ENCODE data around the gene C6orf120.
A peak's percentile ranks its signal among the peaks of the same experiment; 100 is the strongest.
"Not testable (repeated sequence)": the region's sequence is repeated elsewhere in the genome, so short reads cannot be mapped to it uniquely, and the experiment has no call there.

C6orf120 gene

DNA sequence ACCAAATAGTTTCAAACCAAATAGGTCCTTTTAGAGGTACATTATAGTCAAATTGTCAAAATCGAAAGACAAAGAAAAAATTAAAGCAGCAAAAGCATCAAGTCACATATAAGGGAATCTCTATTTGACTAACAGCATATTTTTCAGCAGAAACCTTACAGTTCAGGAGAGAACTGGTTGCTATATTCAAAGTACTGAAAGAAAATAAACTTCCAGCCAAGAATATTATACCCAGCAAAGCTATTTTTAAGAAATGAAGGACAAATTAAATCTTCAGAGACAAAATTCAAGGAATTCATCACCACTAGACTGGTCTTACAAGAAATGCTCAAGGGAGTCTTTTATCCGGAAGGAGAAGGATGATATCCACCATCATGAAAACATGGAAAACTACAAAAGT is 16.1 kb upstream of the C6orf120 start:
- no peak for DNase-seq

DNA sequence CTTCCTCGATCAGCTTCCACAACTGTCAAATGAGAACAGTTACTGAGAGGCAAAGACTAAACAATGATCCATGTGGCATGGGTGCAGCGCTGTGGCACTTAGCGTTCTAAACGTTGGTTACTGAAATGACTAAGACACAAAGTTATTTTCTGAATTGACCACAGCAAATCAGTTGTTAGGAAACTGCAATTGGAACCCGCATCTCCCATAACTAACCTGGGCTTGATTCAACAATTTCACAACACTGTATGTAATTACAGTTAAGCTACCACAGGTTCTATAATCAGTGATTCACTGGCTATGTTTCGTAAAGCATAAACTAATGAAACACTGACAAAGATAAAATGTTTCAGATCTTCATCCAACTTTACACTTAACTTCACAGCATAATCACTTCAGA is 12.6 kb upstream of the C6orf120 start:
- DNase-seq, result no peak

DNA sequence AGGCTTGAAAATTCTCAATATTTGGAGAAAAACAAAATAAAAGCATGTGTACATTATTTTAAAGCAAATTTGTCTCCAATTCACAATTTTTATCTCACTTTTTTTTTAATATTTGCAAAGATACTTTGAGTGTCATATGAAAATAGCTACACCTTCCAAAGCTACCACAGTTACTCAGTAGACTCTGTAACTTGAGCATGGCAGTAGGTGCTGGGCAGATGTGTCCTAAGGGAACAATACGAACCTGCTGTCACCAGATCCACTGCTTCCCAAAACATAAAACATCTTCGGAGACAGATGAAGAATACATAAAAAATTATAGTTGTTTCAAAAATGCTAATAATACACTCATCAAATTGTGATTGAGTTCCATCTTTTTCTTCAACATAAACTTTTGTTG is 10.7 kb upstream of the C6orf120 start:
- DNase-seq, result no peak

DNA sequence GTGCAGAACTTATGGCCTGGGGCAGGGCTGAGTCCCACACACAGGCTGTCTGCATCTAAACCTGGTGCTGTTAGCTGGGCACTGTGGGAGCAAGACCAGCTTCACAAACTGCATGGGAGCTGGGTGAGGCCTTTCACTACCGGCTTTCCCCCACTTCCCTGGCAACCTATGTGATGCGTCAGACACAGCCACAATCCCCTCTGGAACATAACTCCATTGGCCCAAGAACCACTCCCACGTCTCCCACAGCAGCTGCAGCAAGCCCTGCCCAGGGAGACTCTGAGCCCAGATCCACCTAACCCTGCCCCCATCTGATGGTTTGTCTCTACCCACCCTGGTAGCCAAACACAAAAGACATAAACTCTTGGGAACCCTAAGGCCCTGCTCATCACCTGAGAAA is 9.4 kb upstream of the C6orf120 start:
- no peak for DNase-seq

DNA sequence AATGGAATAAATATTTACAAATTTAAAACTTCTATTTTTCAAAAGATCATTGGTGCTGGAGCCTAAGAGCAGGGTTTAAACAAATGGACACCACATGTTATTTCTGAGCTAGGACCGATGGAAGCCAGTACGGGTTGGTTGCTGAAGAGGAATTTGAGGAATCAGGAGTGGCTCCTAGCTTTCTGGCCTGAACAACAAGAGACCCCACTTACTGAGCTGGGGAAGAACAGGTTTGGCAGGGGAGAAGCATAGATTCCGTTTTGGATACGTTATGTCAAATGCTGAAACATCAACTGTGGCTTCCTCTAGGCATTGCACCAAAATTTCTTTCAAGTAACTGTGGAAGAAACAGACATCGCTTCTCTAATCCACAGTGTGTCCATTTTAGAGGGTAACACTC is 6.8 kb upstream of the C6orf120 start:
- DNase-seq, result no peak

DNA sequence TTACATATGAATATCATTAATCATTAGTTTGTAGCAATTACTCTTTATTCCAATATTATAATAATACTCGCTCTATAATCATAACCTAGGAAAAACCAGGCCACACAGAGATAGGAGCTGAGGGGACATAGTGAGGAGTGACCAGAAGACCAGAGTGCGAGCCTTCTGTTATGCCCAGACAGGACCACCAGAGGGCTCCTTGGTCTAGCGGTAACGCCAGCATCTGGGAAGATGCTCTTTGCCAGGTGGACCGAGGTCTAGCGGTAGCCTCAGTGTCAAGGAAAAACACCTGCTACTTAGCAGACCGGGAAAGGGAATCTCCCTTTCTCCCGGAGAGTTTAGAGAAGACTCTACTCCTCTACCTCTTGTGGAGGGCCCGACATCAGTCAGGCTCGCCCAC is 4.8 kb upstream of the C6orf120 start:
- not testable (repeated sequence) for DNase-seq

DNA sequence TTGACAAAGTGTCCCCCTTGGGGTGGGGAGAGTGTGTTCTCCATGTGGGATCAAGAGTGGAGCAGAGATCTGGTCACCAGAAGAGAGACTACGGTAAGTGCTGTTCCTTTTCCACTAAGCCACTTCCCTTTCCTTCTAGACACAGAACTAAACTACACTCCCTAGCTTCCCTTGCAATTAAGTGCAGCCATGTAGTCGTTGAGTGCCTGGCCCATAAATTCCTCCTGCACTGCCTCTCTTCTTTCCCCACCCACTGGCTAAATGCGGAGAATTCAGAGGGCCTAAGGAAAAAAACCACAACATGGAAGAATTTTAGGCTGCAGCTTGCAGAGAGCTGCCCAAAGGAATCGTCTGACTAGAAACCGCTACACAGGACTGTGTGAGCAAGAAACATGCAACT is 1.6 kb upstream of the C6orf120 start:
- DNase-seq, result no peak

DNA sequence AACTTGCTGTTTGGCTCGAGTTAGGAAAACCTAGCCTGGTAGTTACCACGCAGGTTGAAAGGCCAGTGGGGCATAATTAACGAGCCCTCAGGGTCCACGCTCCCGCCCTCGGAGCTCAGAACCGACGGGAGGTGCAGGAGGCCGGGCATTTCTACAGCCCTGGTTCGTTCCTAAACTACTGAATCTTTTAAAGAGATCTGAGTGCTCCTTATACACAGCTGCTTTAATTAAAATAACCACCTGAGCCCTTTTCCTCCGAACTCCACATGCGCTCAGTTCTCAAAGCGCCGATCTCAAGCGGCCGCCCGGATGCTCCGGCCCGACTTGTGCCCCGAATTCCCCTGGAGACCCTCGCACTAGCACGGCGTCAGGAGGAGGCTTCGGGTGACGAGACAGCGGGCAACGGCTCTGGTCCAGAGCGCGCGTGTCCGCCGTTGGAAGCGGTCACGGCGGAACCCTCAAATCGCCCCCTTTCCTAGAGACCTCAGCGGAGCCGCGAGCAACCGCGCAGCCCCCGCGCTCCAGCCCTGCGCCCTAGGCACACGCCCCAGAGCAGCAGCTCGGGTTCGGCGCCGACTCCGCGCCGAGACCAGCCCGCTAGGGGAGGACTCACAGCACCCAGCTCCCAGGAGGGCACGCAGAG is 494 bp upstream of the C6orf120 start:
- peak; percentile 4 for DNase-seq

DNA sequence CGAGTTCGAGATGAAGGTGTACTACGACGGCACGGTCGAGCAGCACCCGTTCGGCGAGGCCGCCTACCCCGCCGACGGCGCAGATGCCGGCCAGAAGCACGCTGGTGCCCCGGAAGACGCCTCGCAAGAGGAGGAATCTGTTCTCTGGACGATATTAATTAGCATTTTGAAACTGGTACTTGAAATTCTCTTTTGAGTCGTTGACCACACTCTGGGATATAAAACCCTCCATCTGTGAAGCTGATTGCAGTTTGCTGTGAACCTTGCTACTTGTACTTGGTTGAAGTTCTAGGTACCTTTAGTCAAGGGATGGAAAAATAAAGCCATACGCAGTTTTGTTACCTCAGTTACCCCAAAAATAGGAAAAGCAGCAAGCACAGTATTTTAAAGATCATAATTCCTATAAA is 917 bp downstream of the C6orf120 start:
- DNase-seq, result no peak

DNA sequence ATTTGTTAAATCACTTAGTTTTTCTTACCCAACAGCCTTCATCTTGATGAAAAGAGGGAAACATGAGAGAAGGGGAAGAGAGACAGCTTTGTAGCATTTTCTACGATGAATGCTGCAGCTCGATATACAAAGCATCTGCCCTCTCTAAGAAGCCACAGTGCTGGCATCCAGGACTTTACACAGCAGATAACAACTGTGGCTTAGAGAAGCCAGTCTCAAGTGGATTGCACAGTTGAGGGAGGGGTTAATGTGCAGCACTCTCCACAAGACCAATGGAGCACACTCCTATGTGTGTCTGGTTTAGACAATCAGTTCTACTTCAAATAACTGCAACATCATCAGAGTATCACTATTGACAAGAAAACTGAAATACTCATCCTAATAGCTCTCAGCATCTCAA is 5.8 kb downstream of the C6orf120 start:
- no peak for DNase-seq

DNA sequence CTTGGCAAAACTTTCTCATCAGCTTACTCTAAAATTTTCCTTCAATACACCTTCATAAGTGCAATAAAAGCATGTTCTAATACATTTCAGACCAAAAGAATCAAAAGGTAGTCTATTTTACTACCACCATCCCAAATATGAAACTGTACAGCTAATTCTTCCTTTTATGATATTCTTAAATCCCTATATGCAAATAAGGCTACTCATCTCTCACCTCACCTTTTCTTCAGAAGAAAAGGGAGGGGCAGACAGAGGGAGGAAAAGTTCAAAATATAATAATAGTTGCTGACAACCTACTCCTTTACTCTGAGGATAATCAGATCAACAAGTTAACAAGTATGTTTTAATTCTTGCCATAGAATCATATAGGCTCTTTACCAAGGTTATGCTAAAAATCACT is 7.4 kb downstream of the C6orf120 start:
- DNase-seq, result no peak

DNA sequence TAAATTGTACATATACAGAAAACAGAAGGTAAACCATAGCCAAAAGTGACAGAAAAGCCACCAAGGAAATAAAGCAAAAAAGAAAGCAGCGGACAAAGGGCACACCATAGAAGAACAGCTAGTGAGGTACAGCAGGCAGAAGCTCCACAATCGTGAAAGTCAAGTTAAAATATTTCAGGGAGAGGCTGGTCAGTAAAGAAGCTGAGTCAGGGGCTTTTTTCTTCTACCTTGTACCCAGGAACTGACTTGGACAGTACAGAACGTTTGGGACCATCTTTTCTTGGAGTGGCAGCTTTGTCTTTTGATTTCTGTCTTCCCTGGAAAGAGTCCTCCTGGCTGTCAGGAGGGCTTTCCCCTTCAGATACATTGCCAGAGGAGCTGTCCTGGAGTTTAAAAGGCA is 8.1 kb downstream of the C6orf120 start:
- DNase-seq, result no peak

DNA sequence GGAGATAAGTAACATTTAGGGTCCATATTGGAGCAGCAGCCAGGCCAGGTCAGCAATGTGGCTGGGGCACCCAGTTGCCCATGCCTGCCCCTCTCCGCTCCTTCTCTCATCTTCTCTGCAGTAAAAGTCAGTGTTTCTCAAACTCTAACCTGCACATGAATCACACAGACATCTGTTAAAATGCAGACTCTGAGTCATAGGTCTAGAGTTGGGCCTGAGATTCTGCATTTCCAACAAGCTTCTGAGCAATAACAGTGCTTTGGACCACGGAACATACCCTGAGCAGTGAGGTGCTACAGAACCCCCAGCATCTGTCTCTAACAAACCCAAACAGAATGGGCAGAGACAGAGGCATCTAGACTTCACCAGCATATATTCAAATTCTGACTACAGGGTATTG is 12.3 kb downstream of the C6orf120 start:
- no peak for DNase-seq

DNA sequence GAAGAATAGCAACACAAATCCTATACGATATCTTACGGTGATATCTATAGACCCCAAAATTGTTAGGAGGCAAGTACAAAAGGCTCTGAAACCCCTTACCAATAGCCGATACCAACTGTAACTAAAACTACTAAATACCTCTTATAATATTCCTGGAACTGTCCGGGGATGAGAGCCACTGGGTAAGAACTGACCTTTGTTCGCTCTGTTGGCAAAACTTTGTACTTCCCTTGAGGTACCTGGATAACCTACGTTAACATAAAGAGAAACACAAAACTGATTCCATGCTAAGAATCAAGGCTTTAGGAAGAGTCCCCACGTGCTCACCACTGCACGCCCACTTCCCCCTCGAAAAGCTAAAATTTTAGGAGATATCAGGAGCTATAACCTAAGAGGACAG is 12.7 kb downstream of the C6orf120 start:
- no peak for DNase-seq

DNA sequence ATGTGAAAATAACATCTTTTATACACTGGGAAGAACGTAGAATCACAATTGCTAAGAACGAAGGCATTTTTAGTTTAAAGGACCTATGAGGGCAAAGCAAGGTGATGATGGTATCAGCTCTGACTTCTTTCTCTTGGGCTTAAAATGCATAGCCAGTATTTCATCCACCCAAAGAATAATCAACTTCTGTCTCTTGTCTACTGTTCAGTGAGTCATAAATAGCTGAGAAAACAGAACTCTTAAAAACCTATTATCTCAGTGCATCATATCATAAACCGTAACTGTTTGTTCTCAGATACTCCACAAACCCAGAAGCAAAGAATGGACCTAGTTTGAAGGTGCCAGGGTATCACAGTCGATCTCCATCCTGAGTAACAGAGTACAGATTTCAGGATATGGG is 17.2 kb downstream of the C6orf120 start:
- DNase-seq, result no peak

DNA sequence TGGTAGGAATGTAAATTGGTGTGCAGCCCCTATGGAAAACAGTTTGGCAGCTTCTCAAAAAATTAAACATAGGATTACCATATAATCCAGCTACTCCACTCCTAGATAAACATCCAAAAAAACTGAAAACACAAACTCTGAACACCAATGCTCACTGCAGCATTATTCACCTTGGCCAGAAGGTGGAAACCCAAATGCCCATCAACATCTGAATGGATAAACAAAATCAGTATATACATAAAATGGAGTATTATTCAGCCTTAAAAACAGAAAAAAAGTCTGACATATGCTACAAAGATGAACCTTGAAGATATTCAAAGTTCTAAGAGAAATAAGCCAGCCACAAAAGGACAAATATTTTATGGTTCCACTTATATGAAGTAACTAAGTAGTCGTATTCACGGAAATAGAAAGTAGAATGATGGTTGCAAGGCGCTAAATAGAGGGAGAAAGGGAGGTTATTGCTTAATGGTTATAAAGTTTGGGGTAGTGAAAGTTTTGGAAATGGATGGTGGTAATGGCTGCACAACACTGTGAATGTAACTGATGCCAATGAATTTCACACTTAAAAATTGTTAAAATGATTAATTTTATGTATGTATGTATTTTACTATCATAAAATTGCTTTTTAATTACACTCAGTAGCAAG is 18.4 kb downstream of the C6orf120 start:
- DNase-seq, result peak; percentile 17

DNA sequence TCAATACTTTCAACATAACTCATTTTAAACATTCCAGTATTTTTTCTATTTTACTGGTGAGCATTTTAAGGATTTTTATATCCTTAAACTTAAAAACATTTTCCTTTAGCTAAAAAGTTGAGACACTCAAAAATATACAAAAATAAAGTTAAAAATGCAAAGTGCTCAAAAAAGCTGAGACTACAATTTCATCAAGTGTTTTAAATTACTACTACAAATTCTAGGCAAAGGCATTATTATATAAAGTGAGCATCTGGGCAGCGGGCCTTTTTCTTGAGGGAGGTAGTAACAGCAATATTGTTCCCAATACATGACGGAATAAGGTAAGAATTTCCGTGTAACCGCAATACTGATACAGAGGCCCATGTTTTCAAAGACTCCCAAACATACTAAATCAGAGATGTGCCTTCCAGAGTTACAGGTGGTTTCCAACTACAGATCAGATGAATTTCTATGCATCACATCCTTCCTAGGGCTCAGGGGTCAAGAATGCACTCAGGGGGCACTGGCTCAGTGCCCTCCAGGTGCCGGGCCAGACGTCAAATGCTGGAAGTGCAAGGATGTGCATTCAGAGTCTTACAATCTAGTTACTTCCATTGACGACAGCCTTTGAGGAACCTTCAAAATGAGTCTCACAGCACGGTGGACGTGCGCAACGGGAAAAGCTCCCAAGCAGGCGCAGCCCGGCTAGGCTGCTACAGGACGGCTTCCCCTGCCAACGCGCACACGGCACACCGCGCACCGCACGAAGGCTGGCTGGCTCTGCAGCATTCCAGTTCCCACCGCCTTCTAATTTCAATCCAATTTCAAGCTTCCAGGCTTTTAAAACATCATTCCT is 20.7 kb downstream of the C6orf120 start:
- DNase-seq, result peak; percentile 47

DNA sequence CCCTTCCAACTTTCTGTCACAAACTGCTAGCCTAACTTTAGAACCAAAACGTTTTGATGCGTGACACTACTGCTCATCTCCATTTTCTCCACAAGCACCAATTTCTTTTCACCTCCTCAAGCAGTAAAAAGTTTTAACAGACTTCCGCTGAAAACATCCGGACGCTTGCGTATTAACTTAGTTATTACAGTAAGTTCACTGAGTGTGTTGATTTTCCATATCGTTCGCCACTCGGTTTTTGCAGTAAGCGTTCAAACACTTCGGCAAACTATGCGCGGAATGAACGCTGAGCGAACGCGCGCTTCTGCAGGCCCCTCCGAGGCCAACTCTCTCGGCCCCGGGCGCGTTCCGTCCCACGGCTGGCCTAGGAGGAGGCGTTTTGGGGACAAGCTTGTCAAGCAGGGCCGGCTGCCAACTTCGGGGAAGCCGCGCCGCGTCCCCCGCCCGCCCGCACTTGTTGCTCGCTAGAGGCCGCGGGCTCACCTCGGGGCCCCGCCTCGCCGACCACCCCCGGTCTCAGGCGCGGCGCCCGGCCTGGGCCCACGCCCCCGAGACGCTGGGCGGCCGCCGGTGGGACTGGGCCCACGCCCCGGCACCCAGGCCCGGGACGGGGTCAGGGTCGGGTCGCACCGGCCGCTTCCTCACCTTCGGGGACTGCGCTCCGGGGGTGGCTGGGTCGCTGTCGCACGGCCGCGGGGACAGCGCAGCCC is 21.4 kb downstream of the C6orf120 start:
- DNase-seq, result peak; percentile 67

DNA sequence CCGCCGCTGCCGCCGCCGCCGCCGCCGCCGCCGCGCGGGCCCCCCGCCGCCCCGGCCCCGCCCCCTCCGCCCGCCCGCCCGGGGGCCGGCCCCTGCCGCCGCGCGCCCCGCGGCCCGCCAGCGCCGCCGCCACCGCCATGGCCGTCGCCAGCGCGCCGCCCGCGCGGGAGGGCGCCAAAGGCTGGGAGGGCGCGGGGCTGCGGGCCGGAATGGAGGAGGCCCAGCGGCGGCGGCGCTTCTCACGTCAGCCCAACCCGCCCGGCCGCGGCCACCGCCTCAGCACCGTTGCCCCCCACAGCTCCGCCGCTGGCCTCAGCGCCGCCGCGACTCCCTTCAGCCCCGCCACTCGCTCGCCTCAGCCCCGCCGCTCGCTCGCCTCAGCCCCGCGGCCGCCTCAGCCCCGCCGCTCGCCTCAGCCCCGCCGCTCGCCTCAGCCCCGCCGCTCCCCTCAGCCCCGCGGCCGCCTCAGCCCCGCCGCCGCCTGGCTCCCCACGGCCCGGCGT is 22.1 kb downstream of the C6orf120 start:
- peak; percentile 50 for DNase-seq

DNA sequence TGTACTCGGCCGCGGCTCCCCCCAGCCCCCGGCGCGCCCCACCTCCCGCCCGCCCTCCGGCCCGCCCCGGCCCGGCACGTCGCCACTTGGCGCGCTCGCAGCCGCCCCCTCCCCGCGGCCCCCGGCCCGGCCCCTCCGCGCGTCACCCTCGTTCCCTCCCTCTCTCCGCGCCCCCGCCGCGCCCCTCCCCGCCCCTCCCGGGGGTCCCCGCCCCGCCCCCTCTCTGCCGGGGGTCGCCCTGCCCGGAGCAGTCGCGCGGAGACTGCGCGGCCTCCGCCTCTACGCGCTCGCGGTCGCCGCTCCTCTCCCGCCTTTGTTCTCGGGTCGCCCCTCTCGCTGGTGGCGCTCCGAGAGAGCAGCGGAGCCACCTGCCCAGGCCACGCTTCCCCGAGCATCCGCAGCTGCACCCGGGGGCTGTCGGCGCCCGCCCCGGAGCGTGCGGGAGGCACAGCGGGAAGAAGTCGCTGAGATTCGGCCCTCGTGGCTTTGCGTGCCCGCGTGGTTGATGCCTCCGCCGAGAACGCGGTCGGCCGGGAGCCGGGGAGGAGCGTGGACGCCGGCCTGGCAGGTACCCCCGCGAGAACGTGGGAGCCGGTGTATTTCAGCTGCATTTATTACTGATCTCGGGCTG is 22.7 kb downstream of the C6orf120 start, which contains the start of gene PHF10:
TSS of gene PHF10 (minus strand) at position 7 of the 631 bp plus-strand sequence. CDS start 569 bp downstream, outside the sequence.
- DNase-seq, result peak; percentile 79

DNA sequence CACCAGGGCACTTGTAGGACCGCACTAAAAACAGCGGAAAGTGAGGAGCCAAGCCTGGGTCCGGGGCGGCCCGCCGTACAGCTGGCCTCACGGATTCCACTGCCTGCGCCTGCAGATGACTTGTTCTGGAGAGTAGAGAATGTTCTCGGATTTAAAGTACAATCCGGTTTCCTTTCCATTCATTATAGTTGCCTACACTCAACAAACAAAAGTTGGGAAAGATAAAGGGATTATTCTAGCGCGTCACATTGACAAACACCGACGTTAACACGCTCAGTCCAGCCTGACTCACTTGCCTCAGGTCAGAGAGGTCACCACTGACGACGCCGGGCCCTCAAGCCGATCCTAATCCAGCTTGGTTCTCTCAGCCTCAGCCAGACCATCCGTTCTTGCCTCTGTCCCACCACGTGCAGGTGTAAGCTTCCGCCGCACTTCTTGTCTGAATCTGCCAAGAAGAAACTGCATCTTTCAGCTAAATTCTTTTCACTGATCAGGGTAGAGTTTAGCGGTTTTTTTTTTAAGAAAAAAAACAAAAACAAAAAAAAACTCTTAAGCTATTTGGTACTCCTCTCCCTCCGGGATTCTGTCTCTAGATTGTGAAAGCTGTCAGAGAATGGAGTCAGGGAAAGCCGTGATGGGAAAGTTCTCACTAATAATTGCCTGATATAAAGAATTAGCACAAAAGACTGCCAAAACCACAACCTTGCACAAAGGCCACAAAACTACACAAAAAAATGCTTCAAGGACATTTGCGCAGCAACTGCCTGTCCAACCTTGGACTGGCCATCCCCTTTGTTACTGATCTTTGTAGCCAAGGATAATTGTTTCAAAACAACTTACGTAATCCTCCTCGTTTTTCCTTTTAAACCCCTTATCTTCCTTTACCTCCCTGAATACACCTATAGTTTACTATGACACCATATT is 23.5 kb downstream of the C6orf120 start:
- peak; percentile 12 for DNase-seq

DNA sequence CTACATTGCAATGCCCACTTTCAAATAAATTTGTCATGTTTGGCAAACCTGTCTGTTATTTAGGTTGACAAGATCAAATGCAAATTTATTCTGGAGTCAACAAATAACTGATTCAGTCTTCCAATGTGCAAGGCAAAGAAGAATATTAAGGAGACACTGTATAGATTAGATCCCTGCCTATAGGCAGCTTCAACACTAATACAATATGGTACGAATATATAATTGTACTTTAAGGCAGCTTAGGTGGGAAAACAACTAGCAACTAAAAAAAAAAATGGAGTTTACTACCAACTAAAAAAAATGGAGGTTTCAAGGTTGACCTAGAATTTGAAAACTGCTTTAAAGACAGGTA is 24.1 kb downstream of the C6orf120 start:
- DNase-seq, result no peak
